GM21515 (cell line): ENCODE data around the gene GREB1.

ENCODE experiments used
- ATAC-seq: cut with Tn5 transposase; IDR thresholded peaks from one replicate; pipeline ENCODE4 v1.9.1; 2021; ENCODE audit not compliant: unreplicated experiment

GREB1 gene

DNA sequence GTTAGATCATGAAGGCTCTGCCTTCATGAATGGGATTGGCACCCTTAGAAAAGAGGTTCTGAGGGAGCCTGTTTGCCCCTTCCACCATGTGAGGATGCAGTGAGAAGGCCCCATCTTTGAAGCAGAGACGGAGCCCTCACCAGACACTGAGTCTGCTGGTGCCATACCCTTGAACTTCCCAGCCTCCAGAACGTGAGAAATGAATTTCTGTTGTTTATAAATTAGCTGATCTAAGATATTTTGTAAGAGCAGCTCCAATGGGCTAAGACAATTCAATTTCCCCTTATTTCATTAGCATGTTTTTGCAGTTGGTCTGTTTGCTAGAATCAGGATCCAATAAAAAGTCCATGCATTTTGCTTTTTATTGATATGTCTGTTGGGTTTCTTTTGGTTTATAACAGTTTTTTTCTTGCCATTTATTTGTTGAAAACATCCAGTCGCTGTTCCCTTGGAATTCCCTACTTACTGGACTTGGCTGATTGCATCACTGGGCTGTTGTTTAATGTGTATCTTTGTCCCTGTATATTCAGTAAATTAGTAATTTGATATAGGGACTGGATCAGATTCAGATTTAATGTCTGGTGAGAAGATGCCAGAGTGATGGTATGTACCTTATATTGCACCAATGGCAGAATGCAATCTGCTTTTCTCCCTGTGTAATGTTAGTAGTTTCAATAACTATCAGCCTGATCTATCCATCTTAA lies 24.0 kb upstream of the GREB1 start:
- ATAC-seq, result no peak

DNA sequence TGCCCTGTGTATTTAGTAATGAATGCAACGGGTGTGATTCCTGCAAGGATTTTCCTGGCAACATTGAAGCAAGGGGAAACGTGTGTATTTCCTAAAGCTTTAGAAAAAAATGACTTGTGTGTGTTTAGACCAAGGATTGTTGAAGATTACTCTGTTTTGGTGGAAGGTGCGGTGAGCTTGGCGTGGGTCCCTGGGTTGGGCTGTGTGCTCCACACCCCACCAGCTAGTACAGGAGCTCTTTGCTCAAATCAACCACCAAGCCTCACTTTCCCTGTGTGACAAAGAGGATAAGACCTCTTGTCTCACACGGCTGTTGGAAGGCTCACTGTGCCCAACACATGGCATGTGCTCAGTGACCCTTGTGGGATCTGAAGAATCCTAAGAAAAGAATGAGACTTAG lies 21.4 kb upstream of the GREB1 start:
- no peak for ATAC-seq

DNA sequence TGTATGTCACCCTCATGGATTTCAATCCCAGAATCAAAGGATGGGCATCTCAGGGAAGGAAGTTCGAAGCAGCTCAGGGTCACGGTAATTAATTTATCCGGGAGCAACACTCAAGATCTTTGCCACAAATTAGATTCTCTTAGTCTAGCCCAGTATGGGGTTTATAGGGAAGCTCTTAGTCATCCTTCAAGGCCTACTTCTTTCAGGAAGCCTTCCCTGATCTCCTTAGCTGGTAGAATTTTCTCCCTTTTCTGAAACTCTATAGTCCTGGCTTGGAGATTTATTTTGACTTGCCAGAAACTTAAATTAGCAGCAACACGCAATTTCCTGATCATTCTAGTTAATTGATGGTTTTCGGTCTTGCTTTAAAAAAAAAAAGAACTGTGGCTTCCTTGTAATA lies 20.5 kb upstream of the GREB1 start:
- ATAC-seq, result no peak

DNA sequence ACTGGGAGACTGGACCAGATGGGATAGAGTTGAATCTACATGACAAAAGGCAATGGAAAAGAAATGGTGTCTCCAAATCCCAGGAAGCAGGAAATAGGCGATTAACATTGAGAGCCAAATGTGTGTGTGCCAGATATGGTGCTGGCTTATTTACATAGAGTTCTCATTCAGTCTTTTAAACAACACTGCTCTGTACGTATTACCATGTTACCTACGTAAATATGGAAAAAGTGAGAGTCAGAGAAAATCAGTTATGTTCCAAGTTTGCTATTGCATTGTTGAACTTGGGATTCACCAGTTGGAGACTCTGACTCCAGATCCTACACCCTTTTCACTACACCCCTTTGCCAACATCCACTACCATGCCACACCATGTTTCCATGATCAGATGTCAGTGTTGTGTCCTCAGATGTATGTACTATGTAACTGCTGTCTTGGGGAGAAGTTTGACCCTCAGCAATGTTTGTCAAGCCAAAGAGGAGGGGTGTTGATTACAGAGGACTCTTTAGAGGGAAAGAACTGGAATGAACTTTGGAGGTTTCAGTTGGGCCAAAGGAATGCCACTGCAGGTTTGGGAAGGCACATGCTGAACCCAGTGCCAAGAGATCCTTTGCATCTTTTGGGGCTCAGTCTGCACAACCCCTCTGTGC lies 19.6 kb upstream of the GREB1 start:
- ATAC-seq, result no peak

DNA sequence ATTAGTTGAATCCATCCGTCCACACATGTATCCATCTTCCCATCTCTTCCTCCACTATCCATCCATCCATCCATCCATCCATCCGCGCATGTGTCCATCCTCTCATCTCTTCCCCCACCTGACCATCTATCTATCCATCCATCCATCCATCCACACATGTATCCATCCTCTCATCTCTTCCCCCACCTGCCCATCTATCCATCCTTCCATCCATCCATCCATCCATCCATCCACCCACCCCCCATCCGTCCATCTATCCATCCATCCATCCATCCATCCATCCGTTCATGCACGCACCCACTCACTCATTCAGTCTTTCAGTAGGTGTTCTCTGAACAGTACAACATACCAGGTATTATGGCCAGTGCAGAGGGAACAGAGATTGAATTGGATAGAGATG lies 18.9 kb upstream of the GREB1 start:
- no peak for ATAC-seq

DNA sequence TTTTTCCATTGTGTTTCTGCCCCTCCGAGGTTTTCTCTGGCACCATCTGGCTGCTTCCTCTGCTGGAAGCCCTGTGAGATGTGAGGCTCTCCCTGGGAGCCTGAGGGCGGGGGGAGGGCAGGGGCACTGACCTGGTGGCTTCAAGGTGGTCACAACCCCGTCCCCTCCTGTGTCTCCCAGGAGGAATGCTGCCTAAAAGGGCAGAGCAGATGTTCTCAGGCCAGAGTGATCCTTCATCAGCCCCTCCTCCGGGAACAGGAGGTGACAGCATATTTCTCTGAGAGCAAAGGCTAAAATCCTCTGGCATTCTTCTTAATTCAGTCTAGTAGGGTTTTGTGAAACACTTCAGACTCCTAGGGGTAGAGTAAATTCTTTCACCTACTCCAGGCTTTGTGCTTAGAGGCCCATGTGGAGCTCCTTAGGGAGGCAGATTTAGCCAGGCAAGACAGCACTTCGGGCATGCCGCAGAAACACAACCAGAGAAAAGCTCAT lies 18.3 kb upstream of the GREB1 start:
- no peak for ATAC-seq

DNA sequence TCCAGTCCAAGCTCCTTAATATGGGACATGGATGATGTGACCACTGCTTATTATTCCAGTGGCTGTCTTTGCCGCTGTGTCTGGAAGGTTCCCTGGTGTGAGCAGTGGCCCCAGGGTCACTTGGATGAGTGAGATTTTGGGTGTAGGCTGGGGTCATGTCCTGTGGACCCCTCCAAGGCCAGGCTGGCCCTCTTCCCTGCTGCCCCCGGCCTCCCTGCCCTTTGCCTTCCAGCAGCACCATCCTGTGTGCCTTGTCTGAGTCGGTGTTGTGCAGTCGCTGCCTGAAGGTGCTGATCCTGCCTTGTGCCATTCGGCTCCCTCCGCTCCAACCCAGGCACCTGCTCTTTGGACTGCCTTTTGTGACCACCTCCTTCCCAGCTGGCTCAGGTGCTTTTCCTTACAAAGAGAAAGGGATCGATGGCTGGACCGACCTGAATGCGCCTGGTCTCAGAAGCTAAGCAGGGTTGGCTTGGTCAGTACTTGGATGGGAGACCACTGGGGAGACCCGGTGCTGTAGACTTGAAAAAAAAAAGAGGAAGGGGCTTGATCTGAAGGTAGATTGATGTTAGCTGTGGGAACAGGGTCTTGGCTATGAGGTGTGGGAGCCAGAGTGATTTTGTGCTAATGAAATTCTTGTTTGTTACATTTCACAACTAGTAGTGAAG lies 16.7 kb upstream of the GREB1 start:
- no peak for ATAC-seq

DNA sequence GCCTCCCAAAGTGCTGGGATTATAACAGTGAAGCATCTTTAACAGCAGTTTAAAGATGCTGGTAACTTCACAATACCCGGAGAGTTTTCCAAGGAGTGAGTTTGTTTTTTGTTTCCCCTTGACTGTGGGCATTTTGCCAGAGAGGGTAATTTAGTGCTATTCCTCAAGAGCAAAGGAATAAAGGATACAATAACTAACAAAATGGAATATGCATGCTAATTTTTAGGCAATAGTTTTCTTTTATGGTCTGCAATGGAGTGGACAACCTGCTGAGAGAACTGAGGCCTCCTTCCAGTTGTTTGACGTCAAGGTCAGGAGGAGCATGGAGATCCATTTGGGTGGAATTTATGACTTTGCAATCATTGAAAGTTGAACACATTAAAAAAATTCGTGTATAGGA lies 15.9 kb upstream of the GREB1 start:
- no peak for ATAC-seq

DNA sequence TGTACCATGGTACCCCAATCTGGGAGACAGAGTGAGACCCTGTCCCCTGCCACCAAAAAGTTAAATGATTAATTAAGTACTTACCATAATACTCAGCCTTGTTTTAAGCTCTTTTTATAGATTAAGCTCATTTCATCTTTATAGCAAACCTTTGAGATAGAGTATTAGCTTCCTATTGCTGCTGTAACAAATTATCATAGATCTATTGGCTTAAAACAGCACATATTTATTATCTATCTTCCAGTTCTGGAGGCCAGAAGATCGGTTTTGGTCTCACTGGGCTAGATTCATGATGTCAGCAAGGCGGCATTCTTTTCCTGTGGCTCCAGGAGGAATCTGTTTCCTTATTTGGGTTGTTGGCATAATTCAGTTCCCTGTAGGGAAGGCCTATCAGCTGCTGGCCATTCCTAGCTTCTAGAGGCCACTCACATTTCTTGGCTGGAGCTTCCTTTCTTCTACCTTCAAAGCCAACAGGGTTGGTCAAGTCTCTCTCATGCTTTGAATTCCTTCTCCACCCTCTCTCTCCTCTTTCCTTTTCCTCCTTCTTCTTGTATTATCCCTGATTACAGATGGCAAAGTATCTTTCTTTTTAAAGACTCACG lies 13.7 kb upstream of the GREB1 start:
- ATAC-seq, result no peak

DNA sequence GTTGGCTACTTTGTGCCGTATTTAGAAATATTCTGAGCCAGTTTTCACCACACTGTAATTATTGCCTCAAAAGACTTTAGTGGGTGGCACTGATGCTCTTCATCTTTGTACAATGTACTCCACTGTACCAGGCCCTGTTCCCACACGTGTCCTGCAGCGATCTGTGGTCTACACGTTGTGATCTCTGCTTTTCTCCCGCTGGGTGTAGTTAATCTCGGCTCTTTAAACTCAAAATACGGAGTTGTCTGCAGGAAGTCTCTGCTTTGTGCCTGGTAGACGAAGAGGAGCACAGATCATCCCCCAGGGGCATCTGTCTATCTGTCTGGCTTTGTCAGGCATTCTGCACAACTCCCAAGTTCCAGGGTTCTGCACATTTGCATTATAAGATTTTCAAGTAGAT lies 12.1 kb upstream of the GREB1 start:
- ATAC-seq, result no peak

DNA sequence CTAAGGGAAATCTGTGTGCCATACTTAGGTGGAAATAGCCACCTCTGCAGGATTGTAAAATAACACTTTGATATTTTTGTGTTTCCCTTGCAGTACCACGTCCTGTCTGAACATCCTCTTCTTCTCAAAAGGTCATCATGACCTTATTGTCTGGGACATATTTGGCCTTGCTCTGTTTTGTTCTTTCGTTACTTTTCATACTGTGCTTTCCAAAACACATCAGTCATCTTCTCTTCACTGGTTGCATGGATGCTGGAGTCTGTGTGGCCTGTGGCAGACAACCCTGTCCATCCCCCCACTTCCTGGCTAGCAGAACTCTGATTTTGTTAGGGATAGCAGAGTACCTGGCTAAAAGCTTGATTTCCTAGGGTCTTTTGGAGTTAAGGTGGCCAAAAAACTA lies 9.4 kb upstream of the GREB1 start:
- ATAC-seq, result no peak

DNA sequence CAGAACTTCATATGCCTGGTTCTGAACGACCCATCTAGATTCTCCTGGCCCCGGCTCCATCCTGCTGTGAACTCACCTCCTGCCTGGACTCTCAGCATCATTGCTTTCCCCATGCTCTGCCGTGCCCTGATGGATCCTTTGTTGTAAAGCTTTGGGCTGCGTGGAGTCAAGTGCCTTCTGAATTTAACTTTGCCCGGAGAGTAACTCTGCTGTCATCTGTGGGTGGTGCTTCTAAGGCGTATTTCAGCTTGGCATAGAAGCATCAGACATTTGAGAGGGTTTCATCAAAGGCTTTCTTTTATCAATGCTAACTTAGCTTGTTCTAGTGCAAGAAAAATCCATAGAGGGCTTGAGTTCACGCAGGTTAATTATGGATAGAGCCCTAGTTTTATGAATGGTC lies 8.1 kb upstream of the GREB1 start:
- no peak for ATAC-seq

DNA sequence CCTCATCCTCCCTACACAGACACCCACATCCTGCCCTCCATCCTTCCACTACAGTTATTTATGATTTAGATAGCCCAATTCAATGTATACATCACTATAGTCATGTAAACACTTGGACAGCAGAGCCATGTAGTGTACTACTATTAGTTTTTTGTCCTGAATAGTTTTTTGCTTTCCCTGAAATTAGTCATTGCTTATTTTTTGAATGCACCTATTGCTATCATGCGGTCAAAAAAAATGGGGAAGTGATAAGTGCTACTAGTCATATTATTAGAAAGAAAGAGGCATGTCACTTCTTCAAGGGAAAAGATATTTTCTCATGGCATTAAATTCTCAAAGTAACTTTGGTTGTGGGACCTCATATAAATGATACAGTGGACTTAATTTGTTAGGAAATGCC lies 6.8 kb upstream of the GREB1 start:
- ATAC-seq, result no peak

DNA sequence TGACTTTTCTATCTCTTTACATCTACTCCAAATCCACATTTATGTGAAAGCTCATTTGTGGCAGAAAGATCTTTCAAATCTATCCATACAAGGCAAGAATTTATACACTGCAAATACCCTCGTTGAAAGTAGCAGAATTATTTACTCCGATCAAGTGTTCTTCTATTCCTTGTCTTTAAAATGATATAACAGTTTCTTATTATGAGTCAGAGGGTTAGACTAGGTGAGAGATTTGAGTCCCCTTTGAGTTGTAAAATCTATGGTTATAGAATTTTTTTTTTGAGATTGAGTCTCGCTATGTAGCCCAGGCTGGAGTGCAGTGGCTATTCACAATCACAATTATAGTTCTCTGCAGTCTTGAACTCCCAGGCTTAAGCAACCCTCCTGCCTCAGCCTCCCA lies 5.6 kb upstream of the GREB1 start:
- no peak for ATAC-seq

DNA sequence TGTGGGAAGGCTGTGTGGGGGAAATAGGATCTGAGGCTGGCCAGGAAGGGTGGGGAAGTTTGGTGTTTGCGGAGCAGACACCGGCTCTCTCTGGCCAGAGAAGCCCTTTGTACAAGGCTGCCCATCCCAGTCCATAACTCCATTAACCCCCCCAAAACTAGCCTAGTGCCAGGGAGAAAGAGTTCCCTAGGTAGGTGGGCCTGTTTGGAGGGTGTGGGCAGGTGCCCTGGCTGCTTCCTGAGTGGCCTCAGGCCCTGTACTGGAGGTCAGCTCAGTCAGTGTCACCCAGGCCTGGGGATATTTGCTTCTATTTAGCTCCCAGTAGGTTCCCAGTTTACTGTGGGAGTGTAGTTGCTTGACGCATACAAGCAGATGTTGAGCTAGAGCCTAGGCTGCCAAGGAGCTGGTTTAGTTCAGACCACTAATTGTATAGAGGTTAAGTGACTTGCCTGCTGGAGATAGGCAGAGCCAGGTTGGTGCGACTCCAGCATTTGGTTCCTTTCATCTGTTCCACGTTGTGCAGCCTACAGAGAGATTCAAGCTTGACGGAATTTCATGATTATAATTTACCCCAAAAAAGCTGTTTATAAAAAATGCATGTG lies 2.9 kb upstream of the GREB1 start:
- ATAC-seq, result no peak

DNA sequence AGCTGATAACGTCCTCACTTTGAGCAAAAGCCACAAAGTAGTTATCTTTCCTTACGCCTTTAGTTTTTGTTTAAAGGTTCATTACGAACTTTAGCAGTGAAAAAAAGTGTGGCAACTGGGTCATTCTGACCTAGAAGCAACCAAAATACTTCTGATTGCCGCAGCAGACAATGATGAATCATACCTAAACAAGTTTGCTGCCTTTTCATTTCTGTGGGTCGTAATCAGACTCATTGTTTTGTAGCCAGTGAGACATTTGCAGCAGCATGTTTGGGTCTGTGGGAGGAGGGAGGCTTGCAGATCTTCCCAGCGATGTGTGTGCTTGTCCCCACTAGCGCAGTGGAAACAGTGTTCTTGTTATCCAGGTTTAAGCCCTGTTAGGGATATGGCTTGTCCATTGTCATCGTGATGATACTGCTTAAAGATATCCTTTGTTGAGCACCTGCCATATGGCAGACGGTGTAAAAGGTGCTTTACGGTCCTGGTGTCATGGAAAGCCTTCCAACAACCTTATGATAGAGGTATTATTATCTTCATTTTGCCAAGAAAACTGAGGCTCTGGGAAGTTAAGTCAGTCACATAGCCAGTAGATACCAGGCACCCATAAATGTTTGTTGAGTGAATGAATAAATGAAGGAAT lies 1.3 kb upstream of the GREB1 start:
- ATAC-seq, result no peak

DNA sequence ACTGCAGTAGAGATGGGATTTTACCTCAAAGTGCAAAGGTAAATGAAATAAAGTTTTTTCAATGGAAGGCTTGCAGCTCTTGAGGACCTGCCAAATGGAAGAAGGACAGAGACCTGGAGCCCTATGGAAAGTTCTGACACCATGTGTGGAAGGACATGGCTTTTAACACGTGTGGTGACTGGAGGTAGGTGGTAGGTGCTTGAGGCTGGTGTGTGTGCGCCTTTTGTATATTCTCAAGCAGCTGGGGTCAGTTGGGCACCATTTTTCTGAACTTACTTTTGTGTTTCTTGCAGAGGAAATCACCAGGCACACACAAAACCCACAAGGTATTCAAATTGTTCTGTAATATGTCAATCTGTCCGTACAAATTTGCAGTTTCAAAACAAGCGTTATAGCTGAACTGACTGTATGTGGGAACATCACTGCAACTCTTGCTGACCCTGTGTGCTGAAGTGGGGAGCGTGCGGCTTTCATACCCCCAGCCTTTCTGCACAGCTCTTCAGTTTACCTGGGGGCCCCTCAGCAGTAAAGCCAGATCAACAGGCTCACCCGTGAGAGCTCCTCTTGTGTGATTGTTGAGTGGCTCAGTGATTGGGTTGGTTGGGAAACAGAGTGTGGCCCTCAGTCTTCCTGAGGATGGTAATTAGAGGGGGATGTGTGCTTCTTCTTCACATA lies 363 bp downstream of the GREB1 start:
- ATAC-seq, result no peak

DNA sequence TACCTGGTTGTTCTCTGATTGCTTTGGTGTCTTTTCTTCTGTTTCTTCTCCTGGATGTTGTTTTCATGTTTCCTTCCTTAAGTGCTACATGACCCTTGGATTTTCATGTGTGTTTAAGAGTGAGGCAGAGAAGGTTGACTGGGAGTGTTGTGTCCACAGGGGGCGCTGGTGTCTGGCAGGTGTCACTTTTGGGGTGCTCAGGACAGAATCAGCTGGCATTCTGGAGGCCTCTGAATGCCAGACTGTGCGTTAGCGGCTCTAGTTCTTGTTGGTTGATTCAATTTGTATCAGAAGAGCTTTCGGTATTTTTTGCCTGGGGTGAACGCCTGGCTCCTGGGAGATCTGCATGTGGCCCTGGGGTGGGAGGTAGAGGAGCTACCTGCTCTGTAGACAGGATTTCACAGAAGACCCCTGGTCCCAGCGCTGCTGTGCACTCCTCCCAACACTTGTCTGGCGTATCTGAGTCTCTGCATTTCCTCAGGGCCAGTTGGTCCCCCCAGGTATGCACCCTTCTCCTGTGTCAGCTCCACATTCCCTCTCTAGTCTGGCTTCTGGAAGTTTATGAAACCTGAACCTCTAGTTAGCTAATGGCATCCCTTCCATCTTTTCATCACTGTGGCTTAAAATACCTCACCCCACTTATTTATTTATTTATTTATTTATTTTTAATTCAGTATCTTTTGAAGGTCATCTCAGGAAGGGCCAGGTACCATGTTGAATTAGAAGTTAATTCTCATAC lies 1.1 kb downstream of the GREB1 start:
- no peak for ATAC-seq

DNA sequence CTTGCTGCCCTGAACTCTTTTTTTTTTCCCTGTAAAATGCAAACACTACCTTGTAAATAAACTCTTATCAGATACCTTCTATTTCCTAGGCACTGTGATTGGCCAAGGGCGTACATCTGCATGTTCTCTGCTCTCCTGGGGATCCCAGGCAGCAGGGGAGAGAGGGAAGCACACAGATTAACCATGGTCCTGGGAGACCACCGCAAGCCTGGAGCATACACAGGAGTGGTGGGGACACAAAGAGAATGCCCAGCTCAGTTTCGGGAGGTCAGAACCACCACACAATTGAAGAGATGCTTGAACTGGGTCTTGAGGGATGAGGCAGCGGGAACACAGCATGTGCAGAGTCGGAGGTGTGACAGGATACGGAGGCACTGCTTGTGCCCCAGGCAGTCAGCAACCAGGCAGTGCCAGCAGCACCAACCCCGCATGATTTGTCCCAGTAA lies 2.1 kb downstream of the GREB1 start:
- no peak for ATAC-seq

DNA sequence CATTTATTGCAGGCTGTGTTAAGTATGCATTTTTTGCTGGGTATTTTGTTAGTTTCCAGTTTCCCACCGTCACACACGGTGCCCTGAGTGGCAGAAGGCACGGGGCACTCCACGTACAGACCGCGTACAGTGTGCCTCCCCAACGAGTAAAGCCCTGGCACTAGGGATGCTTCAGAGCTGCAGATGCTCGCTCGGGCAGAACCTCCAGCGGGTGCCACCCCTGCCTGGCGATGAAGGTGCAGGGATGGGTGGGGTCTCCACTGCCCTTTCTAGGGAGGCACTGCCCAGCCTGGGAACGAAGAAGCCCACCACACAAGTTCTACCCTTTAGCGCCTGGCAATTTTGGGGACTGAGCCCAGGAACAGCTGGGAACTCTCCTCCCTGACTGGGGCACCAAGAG lies 4.1 kb downstream of the GREB1 start:
- no peak for ATAC-seq
